ENCODE measurements around the gene ARL15.

- TF ChIP-seq POLR2A (IDR thresholded peaks at IDR 0.05) = no peak
- no peak for TF ChIP-seq EP300 (IDR thresholded peaks at IDR 0.05)
These were observed 236.6 kb downstream of the ARL15 start for GRCh38 chr5:54073735-54074134.
